22Rv1 (cell line): Measurements from ENCODE around the gene AHSA1.

ENCODE experiments used
- CTCF ChIP-seq: fragments of 450-650 bp; IDR thresholded peaks from 2 replicates; pipeline ENCODE4 v1.5.1; 2017; ENCODE audit warnings: mild to moderate bottlenecking
- ZFX ChIP-seq: fragments of 450-650 bp; IDR thresholded peaks from 2 replicates; pipeline ENCODE4 v1.6.1; 2017; ENCODE audit warnings: antibody characterized with exemption, borderline replicate concordance

- TF ChIP-seq ZFX: no peak
- no peak for TF ChIP-seq CTCF
Measured at GRCh38 chr14:77482422-77482821, 24.5 kb downstream of the AHSA1 start.
